HepG2 (cell line): Measurements from ENCODE around the gene EDC3.
A peak's percentile ranks its signal among the peaks of the same experiment; 100 is the strongest.

Source experiments
- EP300 ChIP-seq, 3 experiments: sonication (generic) in 1 of 3; formaldehyde crosslinking in 1 of 3; IDR thresholded peaks; 2 replicates each; pipeline versions ENCODE4 v1.5.1 to v1.6.1; 2011 to 2020; ENCODE audit warnings: low read depth in 2 of 3, low read length in 2 of 3, borderline replicate concordance in 1 of 3, improper control_type of control experiment in 1 of 3, mild to moderate bottlenecking in 1 of 3, missing genetic modification reagents in 1 of 3, moderate library complexity in 1 of 3
- KDM4B ChIP-seq: sonication (generic); formaldehyde crosslinking; IDR thresholded peaks from 2 replicates; pipeline ENCODE4 v1.4.0; 2020; ENCODE audit warnings: missing genetic modification reagents
- KLF9 ChIP-seq: IDR thresholded peaks from 2 replicates; pipeline ENCODE4 v1.6.1; 2016; ENCODE audit warnings: low read depth
- PHF20 ChIP-seq: sonication (generic); formaldehyde crosslinking; IDR thresholded peaks from 2 replicates; pipeline ENCODE4 v1.5.0; 2020; ENCODE audit warnings: mild to moderate bottlenecking, missing genetic modification reagents
- SMARCE1 ChIP-seq: fragments of 450-650 bp; IDR thresholded peaks from 2 replicates; pipeline ENCODE4 v1.6.1; 2017; ENCODE audit warnings: borderline replicate concordance
- YEATS2 ChIP-seq: sonication (generic); formaldehyde crosslinking; IDR thresholded peaks from 2 replicates; pipeline ENCODE4 v1.4.0; 2020; ENCODE audit warnings: missing genetic modification reagents, borderline replicate concordance
- YY1 ChIP-seq: IDR thresholded peaks from 2 replicates; pipeline ENCODE4 v1.6.1; 2011; ENCODE audit warnings: low read length, low read depth, moderate library complexity, mild to moderate bottlenecking; ENCODE audit not compliant: insufficient read depth, insufficient replicate concordance
- ZNF24 ChIP-seq: fragments of 450-650 bp; IDR thresholded peaks from 2 replicates; pipeline ENCODE4 v1.6.1; 2017; ENCODE audit warnings: antibody characterized with exemption, mild to moderate bottlenecking
- ZNF33A ChIP-seq: sonication (generic); formaldehyde crosslinking; IDR thresholded peaks from 2 replicates; pipeline ENCODE4 v1.5.1; 2020; ENCODE audit warnings: missing genetic modification reagents, mild to moderate bottlenecking, moderate library complexity, borderline replicate concordance
- TF ChIP-seq, protein P1 (sequence below): sonication (generic); formaldehyde crosslinking; IDR thresholded peaks from 2 replicates; pipeline ENCODE4 v1.4.0; 2020; ENCODE audit warnings: missing genetic modification reagents
- TF ChIP-seq, protein P2 (sequence below): sonication (generic); formaldehyde crosslinking; IDR thresholded peaks from 2 replicates; pipeline ENCODE4 v1.5.0; 2020; ENCODE audit warnings: mild to moderate bottlenecking, missing genetic modification reagents, moderate library complexity
- TF ChIP-seq, protein P3 (sequence below), 2 experiments: IDR thresholded peaks; 2 replicates each; pipeline ENCODE4 v1.6.1; 2011 to 2012; ENCODE audit warnings: low read length in 2 of 2, borderline replicate concordance in 1 of 2, low read depth in 1 of 2, mild to moderate bottlenecking in 1 of 2, moderate library complexity in 1 of 2
- TF ChIP-seq, protein P4 (sequence below): sonication (generic); formaldehyde crosslinking; conservative IDR thresholded peaks from 2 replicates; pipeline ENCODE4 v1.5.0; 2020; ENCODE audit warnings: missing genetic modification reagents
- TF ChIP-seq, protein P5 (sequence below): sonication (generic); formaldehyde crosslinking; IDR thresholded peaks from 2 replicates; pipeline ENCODE4 v1.5.1; 2020; ENCODE audit warnings: missing genetic modification reagents, mild to moderate bottlenecking, borderline replicate concordance

DNA sequence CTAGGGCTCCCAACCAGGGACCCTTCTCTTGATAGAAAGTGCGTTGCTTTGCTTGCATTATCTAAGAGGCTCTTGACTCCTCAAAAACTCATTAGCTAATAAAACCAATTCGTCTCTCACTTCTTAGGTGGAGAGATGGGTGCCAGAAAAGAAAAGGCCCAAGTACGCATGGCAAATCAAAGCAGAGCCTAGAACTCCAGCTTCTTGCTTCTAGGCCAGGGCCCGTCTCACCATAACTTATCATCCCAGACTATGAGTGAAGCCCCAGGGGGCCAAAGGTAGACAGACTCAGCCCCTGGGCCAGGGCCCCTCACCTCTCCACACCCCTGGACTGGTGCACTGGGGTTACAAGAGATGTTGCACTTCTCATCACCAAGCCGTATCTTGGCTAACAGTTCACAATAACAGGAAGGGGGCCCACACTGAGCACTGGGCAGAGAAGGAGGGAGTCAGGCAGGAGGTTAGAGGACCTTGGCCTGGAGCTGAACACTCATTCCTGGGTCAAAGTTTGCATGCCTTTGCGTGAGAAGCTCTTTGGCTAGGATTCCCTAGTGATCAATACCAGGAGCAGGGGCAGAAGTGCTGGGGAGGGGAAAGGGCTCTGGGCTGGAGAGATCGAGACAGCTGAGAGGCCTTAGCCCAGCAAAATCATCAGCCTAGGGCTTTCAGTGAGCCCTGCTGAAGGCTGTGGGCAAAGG lies 34.9 kb upstream of the EDC3 start:
- TF ChIP-seq, protein P1, sequence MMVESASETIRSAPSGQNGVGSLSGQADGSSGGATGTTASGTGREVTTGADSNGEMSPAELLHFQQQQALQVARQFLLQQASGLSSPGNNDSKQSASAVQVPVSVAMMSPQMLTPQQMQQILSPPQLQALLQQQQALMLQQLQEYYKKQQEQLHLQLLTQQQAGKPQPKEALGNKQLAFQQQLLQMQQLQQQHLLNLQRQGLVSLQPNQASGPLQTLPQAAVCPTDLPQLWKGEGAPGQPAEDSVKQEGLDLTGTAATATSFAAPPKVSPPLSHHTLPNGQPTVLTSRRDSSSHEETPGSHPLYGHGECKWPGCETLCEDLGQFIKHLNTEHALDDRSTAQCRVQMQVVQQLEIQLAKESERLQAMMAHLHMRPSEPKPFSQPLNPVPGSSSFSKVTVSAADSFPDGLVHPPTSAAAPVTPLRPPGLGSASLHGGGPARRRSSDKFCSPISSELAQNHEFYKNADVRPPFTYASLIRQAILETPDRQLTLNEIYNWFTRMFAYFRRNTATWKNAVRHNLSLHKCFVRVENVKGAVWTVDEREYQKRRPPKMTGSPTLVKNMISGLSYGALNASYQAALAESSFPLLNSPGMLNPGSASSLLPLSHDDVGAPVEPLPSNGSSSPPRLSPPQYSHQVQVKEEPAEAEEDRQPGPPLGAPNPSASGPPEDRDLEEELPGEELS (CRISPR knock-in tag): peak; percentile 87
- TF ChIP-seq ZNF24: no peak
- TF ChIP-seq, protein P2, sequence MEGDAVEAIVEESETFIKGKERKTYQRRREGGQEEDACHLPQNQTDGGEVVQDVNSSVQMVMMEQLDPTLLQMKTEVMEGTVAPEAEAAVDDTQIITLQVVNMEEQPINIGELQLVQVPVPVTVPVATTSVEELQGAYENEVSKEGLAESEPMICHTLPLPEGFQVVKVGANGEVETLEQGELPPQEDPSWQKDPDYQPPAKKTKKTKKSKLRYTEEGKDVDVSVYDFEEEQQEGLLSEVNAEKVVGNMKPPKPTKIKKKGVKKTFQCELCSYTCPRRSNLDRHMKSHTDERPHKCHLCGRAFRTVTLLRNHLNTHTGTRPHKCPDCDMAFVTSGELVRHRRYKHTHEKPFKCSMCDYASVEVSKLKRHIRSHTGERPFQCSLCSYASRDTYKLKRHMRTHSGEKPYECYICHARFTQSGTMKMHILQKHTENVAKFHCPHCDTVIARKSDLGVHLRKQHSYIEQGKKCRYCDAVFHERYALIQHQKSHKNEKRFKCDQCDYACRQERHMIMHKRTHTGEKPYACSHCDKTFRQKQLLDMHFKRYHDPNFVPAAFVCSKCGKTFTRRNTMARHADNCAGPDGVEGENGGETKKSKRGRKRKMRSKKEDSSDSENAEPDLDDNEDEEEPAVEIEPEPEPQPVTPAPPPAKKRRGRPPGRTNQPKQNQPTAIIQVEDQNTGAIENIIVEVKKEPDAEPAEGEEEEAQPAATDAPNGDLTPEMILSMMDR (CRISPR knock-in tag): peak; percentile 28; the same call in 1 of the 2 replicates
- TF ChIP-seq, protein P3, sequence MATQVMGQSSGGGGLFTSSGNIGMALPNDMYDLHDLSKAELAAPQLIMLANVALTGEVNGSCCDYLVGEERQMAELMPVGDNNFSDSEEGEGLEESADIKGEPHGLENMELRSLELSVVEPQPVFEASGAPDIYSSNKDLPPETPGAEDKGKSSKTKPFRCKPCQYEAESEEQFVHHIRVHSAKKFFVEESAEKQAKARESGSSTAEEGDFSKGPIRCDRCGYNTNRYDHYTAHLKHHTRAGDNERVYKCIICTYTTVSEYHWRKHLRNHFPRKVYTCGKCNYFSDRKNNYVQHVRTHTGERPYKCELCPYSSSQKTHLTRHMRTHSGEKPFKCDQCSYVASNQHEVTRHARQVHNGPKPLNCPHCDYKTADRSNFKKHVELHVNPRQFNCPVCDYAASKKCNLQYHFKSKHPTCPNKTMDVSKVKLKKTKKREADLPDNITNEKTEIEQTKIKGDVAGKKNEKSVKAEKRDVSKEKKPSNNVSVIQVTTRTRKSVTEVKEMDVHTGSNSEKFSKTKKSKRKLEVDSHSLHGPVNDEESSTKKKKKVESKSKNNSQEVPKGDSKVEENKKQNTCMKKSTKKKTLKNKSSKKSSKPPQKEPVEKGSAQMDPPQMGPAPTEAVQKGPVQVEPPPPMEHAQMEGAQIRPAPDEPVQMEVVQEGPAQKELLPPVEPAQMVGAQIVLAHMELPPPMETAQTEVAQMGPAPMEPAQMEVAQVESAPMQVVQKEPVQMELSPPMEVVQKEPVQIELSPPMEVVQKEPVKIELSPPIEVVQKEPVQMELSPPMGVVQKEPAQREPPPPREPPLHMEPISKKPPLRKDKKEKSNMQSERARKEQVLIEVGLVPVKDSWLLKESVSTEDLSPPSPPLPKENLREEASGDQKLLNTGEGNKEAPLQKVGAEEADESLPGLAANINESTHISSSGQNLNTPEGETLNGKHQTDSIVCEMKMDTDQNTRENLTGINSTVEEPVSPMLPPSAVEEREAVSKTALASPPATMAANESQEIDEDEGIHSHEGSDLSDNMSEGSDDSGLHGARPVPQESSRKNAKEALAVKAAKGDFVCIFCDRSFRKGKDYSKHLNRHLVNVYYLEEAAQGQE (IDR thresholded peaks at IDR 0.05; ENCODE audit: borderline replicate concordance in 1 of 2, low read depth in 1 of 2, low read length in 2 of 2): peak in 1 of 2 experiments; percentile 7; a peak in 1 of 4 replicates
- TF ChIP-seq SMARCE1: no peak
- peak; percentile 75 to 90 for TF ChIP-seq EP300 (IDR thresholded peaks at IDR 0.05; ENCODE audit: low read depth in 2 of 2, low read length in 2 of 2)
- peak; percentile 60; the same call in 1 of the 2 replicates for TF ChIP-seq EP300 (CRISPR knock-in tag; IDR thresholded peaks at IDR 0.05; ENCODE audit: borderline replicate concordance)
- TF ChIP-seq, protein P4, sequence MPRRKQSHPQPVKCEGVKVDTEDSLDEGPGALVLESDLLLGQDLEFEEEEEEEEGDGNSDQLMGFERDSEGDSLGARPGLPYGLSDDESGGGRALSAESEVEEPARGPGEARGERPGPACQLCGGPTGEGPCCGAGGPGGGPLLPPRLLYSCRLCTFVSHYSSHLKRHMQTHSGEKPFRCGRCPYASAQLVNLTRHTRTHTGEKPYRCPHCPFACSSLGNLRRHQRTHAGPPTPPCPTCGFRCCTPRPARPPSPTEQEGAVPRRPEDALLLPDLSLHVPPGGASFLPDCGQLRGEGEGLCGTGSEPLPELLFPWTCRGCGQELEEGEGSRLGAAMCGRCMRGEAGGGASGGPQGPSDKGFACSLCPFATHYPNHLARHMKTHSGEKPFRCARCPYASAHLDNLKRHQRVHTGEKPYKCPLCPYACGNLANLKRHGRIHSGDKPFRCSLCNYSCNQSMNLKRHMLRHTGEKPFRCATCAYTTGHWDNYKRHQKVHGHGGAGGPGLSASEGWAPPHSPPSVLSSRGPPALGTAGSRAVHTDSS (CRISPR knock-in tag): no peak
- TF ChIP-seq KDM4B (CRISPR knock-in tag): peak; percentile 55; the same call in 1 of the 2 replicates
- TF ChIP-seq KLF9 (CRISPR knock-in tag): no peak
- 0 out of 2 replicates have a peak, but pooled peaks have one; percentile 46 for TF ChIP-seq PHF20 (CRISPR knock-in tag)
- no peak for TF ChIP-seq ZNF33A (CRISPR knock-in tag)
- TF ChIP-seq YEATS2 (CRISPR knock-in tag): 0 out of 2 replicates have a peak, but pooled peaks have one; percentile 54
- TF ChIP-seq YY1: no peak
- TF ChIP-seq, protein P5, sequence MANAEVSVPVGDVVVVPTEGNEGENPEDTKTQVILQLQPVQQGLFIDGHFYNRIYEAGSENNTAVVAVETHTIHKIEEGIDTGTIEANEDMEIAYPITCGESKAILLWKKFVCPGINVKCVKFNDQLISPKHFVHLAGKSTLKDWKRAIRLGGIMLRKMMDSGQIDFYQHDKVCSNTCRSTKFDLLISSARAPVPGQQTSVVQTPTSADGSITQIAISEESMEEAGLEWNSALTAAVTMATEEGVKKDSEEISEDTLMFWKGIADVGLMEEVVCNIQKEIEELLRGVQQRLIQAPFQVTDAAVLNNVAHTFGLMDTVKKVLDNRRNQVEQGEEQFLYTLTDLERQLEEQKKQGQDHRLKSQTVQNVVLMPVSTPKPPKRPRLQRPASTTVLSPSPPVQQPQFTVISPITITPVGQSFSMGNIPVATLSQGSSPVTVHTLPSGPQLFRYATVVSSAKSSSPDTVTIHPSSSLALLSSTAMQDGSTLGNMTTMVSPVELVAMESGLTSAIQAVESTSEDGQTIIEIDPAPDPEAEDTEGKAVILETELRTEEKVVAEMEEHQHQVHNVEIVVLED (CRISPR knock-in tag): no peak
